NCI-H187 (cell line): ENCODE results near the gene ADGRL4.
"Not testable (repeated sequence)": the region's sequence is repeated elsewhere in the genome, so short reads cannot be mapped to it uniquely, and the experiment has no call there.

Experiments used
- DNase-seq, 2 experiments: peaks; one replicate each; lab custom pipeline; 2025; lab: John Stamatoyannopoulos, UW

Gene ADGRL4

GRCh38 chr1:78918157-78918556, 88.4 kb downstream of the ADGRL4 start:
- no peak for DNase-seq

GRCh38 chr1:78916986-78917385, 89.5 kb downstream of the ADGRL4 start:
- DNase-seq, result no peak

DNA sequence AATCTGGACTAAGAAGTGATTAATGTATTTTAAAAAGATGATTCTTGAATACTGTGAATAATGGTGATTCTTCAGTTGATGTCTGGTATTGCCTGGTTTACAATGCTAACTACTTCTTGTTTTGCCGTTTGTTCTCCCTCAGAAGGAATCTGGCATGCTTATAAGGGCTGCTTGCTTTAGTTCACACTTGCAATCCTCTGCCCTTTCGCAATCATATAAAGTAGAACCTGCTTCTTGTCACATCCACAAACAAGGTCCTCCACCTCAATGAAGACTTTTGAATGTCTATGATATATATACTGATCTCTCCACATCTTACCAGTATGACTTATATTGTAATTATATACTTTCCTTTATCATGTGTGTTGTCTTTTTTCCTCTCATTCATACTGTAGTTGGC, 92.6 kb downstream of the ADGRL4 start:
- no peak for DNase-seq

DNA sequence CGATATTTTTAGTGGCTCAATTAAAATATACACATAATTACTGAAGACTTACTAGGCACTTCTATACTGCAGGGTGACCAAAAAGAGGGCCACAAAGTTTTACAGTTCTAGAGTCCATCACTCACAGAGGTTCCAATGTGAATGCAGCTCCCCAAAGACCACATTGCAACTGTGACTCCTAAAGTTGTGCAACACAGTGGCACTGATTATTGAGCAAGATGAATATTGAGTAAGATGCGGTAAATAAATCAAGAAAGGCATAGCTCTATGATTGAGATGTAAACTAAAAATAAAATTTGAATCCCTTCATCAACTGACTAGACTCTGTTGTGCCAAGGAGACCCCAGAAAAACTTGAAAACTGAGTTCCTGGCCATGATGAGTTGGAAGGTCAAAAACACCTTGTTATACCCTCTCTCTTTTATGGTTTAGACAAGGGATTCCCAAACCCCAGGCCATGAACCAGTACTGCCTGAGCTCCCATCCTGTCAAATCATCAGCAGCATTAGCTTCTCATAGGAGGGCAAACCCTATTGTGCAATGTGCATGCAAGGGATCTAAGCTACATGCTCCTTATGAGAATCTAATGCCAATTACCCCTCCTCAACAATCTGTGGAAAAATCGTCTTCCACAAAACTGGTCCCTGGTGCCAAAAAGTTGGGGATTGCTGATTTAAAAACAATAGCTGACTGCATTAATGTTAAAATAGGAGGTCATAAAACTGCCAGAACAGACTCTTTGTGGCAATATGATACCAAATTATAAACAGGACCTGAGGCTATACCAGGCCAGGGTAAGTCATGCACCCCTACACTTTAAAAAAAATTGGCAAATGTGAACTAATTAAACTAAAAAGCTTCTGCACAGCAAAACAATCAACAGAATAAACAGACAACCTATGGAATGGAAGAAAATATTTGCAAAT, 94.3 kb downstream of the ADGRL4 start:
- no peak for DNase-seq

GRCh38 chr1:78902641-78903040, 103.9 kb downstream of the ADGRL4 start:
- no peak for DNase-seq

DNA sequence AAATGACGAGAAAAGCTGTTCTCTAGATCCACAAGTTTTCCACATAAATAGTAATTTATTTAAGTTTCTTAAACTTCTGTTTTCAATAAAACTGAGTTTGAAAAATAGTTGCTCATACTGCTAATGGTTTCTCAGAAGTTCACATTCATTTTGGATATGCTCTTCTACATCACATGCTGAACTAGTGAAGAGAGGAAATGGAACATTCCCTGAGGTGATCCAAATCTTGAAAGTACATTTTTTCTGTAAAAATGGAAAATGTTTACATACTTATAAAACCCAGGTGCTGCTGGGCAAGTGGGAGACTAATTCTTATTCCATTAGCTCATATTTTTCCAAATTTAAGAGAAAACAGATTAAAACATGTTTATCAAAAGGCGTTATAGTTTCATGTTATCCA, 111.7 kb downstream of the ADGRL4 start:
- DNase-seq, result no peak

DNA sequence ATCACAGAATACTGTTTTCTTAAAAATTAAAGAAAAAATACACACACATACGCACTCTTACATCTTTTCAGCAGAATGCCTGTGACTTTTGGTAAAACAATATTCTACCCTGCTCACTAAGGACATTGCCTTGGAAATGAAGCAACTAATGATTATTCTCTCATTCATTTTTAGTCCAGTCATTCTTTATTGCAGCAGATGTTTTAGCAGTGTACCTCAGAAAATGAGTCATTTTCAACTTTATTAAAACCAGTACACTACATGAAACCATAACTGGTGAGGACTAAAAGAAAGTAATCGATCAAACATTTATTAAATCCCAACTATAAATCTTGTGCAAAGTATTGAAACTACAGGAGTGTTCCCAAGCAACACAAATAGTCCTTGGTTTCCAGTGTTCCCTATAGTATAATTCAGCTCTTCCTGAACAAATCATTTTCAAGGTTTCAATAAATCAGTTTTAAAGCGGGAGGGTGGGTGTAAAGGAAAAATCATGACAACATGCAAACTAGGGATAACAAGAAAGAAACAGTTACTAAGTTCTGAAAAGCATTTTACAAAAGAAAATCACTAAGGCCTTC, 114.2 kb downstream of the ADGRL4 start:
- DNase-seq, result no peak

DNA sequence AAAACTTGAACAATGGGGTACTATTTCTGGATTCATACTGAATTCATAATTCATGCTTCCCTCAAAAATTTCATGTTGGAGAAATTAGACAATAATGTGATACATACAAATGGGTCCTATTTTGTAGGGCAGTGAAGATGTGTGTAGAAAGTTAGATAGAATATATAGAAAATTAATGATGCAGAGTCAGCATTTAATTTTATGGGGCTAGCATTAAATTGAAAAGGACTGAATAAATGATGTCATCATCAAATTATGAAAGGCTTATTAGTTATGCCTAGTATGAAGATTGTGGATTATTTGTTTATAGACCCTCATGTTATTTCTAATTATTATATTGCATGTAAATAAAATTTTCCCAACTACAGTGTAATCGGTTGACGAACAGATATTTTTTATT, 119.1 kb downstream of the ADGRL4 start:
- no peak for DNase-seq

DNA sequence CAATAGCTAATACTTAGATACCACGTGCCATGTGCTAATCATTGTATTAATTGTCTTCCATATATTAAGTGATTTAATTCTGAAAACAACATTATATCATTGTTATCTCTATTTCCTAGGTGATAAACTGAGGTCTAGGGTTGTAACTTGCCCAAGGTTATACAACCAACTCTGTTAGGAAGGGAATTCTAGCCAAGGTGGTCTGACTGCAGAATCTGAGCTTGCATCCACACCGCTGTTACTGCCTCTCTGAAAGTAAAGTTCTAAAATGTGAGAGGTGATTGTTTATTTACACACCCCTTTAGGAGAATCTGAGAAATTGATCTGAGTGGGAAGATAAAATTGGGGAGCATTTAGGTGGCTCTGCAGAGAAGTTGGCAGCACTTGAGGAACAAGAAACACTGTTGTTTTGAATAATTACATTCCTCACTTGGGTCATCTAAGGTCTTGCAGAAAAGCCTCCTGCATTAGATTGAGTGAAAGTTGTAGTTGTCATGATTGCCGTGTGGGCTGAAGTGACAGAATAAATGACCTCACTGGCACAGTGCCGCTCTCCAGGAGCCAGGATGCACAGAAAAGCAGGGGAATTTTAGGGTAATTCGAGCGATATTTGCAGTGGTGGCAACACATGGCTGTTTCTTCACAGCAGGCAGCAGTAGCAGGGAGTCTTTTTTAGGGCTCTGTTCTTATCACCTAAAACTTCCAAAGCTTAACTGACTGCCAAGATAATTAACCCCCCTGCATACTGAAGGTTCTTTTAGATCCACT, 121.7 kb downstream of the ADGRL4 start:
- DNase-seq, result no peak

DNA sequence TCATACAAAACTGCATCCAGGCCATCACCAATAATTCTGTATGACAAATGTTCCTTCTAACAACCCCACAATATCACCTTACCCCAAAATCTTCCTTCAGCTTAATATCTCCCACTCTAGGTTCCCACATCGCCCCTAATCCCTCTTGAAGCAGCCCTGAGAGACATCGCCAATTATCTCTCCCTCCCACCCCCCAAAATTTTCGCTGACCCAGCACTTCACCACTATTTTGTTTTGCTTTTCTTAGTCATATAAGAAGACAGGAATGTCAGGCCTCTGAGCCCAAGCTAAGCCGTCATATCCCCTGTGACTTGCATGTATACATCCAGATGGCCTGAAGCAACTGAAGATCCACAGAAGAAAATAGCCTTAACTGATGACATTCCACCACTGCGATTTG, 126.3 kb downstream of the ADGRL4 start:
- DNase-seq, result no peak

DNA sequence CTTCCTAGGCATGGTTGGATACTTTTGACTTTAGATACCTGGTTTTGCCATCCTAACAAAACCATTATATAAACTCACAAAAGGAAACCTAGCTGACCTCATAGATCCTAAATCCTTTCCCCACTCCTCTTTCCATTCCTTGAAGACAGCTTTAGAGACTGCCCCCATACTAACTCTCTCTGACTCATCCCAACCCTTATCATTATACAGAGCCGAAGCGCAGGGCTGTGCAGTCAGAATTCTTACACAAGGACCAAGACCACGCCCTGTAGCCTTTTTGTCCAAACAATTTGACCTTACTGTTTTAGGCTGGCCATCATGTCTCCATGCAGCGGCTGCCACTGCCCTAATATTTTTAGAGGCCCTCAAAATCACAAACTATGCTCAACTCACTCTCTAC, 130.5 kb downstream of the ADGRL4 start:
- DNase-seq, result not testable (repeated sequence)

DNA sequence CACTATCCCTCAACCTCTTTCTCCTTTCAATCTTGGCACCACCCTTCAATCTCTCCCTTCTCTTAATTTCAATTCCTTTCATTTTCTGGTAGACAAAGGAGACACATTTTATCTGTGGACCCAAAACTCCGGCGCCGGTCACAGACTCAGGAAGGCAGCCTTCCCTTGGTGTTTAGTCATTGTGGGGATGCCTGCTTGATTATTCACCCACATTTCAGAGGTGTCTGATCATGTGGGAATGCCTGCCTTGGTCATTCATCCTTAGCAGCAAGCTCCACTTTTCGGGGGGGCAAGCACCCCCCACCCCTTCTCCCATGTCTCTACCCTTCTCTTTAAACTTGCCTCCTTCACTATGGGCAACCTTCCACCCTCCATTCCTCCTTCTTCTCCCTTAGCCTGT, 133.7 kb downstream of the ADGRL4 start:
- DNase-seq, result not testable (repeated sequence)

- DNase-seq, result no peak
Measured at GRCh38 chr1:78871249-78871648, 135.3 kb downstream of the ADGRL4 start.

GRCh38 chr1:78869136-78869535, 137.4 kb downstream of the ADGRL4 start:
- no peak for DNase-seq

GRCh38 chr1:78864175-78864574, 142.4 kb downstream of the ADGRL4 start:
- DNase-seq, result no peak

DNA sequence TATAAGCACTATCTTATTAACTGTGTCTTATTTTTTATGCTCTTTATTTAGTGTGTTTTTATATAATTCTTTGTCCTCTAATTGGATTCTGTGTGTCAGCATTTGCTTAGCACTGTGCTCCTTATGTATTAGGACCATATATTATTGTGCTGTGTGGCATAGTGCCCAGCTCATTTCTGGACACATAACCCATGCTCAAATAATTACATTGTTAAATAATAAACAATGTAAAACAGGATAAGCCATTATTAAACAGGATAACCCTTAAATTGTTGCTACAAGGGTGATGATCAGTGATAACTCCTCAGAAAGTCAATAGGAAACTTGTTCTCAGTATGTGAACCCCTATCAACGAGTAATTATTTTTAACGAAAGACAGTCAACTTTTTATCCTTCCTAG, 150.4 kb downstream of the ADGRL4 start:
- DNase-seq, result no peak

- no peak for DNase-seq
Measured at GRCh38 chr1:78855258-78855657, 151.3 kb downstream of the ADGRL4 start.

DNA sequence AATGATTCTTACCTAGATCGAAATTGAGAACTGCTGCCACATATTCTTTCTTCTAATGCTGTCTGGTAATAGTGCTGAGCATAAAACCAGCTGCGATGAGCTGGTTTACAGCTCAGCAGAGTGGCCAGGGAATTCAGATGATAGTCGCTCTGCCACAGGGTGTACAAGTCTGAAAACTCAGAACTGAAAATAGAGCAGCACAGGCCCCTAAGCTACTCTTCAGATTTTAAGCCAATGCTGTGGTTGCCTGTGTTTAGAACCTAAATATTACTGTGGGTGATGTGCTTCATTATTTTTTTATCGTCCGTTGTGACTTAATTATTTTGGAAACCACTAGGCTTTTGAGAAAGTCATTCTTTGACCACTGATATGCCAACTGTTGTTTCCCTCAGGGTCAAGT, 152.0 kb downstream of the ADGRL4 start:
- DNase-seq, result no peak

- DNase-seq, result no peak
Measured at GRCh38 chr1:78843546-78843945, 163.0 kb downstream of the ADGRL4 start.

GRCh38 chr1:78843111-78843510, 163.4 kb downstream of the ADGRL4 start:
- DNase-seq, result no peak

- DNase-seq, result no peak
Measured at GRCh38 chr1:78840453-78841271, 165.9 kb downstream of the ADGRL4 start.
